Non-pigmented ciliary epithelial cell (primary cell): ENCODE data around the gene MBNL2.
"Not testable (repeated sequence)": the region's sequence is repeated elsewhere in the genome, so short reads cannot be mapped to it uniquely, and the experiment has no call there.

Experiments
- DNase-seq: peaks from one replicate; pipeline ENCODE4 v3.0.0-alpha.2; 2010; ENCODE audit warnings: low read depth

MBNL2 gene

GRCh38 chr13:97221989-97222700 lies at the start of gene MBNL2:
MBNL2 (plus strand) TSS chr13:97222333; CDS start chr13:97276236, 53,903 bp downstream.
- DNase-seq, result peak; percentile 89

GRCh38 chr13:97174638-97175037 lies 47.5 kb upstream of the MBNL2 start:
- DNase-seq, result no peak

GRCh38 chr13:97175041-97175440 lies 47.1 kb upstream of the MBNL2 start:
- DNase-seq, result no peak

- no peak for DNase-seq
Observed at GRCh38 chr13:97179501-97179900, 42.6 kb upstream of the MBNL2 start.

- DNase-seq, result no peak
Observed at GRCh38 chr13:97182111-97182890, 39.8 kb upstream of the MBNL2 start.

GRCh38 chr13:97185291-97185690 lies 36.8 kb upstream of the MBNL2 start:
- no peak for DNase-seq

GRCh38 chr13:97185751-97186150 lies 36.4 kb upstream of the MBNL2 start:
- DNase-seq, result no peak

- no peak for DNase-seq
Observed at GRCh38 chr13:97188207-97188606, 33.9 kb upstream of the MBNL2 start.

GRCh38 chr13:97189928-97190327 lies 32.2 kb upstream of the MBNL2 start:
- no peak for DNase-seq

- no peak for DNase-seq
Observed at GRCh38 chr13:97191142-97191541, 31.0 kb upstream of the MBNL2 start.

GRCh38 chr13:97191615-97192014 lies 30.5 kb upstream of the MBNL2 start:
- DNase-seq, result no peak

GRCh38 chr13:97192166-97192565 lies 30.0 kb upstream of the MBNL2 start:
- DNase-seq, result no peak

GRCh38 chr13:97193577-97193976 lies 28.6 kb upstream of the MBNL2 start:
- no peak for DNase-seq

GRCh38 chr13:97194479-97194878 lies 27.7 kb upstream of the MBNL2 start:
- DNase-seq, result peak; percentile 63

GRCh38 chr13:97196340-97196739 lies 25.8 kb upstream of the MBNL2 start:
- no peak for DNase-seq

- no peak for DNase-seq
Observed at GRCh38 chr13:97198753-97199152, 23.4 kb upstream of the MBNL2 start.

GRCh38 chr13:97199451-97199850 lies 22.7 kb upstream of the MBNL2 start:
- no peak for DNase-seq

GRCh38 chr13:97200081-97200942 lies 21.8 kb upstream of the MBNL2 start:
- no peak for DNase-seq

GRCh38 chr13:97202761-97203160 lies 19.4 kb upstream of the MBNL2 start:
- no peak for DNase-seq

GRCh38 chr13:97205465-97205864 lies 16.7 kb upstream of the MBNL2 start:
- no peak for DNase-seq

- no peak for DNase-seq
Observed at GRCh38 chr13:97205982-97206381, 16.2 kb upstream of the MBNL2 start.

- not testable (repeated sequence) for DNase-seq
Observed at GRCh38 chr13:97207252-97207651, 14.9 kb upstream of the MBNL2 start.

- DNase-seq, result no peak
Observed at GRCh38 chr13:97211300-97211699, 10.8 kb upstream of the MBNL2 start.
